GM21360 (cell line): ENCODE data around the gene DNAJC6.
"Not testable (repeated sequence)": the region's sequence is repeated elsewhere in the genome, so short reads cannot be mapped to it uniquely, and the experiment has no call there.

Experiments used
- ATAC-seq: cut with Tn5 transposase; IDR thresholded peaks from one replicate; pipeline ENCODE4 v1.9.1; 2021; ENCODE audit warnings: mild to moderate bottlenecking, moderate library complexity; ENCODE audit not compliant: unreplicated experiment

DNAJC6 gene

DNA sequence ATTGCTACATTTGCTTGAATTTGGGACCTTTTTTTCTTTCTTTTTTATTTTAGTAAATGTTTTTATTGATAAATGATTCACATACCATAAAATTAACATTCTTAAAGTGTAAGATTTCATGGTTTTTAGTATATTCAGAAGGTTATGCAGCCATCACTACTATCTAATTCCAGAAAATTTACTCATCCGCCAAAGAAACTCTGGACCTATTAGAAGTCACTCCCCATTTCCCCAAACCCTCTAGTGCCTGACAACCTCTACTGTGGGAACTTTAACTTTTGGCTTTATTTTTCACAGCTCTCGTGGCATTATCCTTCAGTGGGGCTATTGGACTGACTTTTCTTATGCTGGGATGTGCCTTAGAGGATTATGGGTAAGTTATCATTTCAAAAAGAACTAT, 115.7 kb downstream of the DNAJC6 start:
- no peak for ATAC-seq

DNA sequence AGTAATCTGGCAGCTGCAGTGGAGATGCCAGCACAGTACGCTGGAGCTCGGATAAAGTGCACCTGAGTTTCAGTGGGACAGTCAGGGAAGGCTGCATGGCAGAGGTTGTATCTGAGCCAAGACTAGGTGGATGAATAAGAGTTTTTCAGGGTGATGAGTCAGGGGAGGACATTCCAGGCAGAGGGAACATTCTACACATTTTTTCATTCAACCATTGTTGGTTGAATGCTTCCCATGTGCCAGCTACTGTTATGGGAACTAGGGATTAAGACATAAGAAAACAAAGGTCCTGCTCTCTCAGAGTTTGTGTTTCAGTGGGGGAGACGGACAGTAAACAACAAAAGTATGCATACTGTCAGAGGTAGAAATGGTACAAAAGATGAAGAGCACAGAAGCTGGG, 116.4 kb downstream of the DNAJC6 start:
- no peak for ATAC-seq

DNA sequence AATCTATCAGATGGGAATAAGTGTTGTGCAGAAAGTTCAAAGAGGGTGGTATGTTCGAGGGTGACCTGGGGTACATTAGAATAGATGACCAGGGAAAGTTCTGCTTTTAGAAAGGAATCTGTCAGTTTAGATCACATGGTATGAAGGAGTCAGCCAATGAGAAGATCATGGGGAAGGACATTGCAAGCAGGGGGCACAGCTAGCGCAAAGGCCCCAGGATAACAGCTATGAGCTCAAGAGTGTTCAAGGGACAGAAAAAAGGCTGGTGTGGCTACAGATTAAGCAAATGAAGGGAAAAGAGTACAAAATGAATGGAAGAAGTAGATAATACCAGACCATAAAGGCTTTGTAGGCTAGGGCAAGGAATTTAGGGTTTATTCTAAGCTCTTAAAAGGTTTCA, 119.7 kb downstream of the DNAJC6 start:
- ATAC-seq: no peak

DNA sequence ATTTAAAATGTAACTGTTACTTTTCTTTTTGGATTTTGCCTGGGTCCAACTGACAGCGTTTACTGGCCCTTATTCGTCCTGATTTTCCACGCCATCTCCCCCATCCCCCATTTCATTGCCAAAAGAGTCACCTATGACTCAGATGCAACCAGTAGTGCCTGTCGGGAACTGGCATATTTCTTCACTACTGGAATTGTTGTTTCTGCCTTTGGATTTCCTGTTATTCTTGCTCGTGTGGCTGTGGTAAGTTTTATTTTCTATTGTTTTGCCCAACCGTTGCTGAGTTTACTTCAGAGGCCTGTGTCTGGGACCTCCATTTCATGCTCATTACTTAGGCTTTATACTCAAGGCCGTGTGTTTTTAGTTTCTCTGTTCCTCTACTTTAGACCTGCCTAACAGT, 120.5 kb downstream of the DNAJC6 start:
- ATAC-seq: no peak

DNA sequence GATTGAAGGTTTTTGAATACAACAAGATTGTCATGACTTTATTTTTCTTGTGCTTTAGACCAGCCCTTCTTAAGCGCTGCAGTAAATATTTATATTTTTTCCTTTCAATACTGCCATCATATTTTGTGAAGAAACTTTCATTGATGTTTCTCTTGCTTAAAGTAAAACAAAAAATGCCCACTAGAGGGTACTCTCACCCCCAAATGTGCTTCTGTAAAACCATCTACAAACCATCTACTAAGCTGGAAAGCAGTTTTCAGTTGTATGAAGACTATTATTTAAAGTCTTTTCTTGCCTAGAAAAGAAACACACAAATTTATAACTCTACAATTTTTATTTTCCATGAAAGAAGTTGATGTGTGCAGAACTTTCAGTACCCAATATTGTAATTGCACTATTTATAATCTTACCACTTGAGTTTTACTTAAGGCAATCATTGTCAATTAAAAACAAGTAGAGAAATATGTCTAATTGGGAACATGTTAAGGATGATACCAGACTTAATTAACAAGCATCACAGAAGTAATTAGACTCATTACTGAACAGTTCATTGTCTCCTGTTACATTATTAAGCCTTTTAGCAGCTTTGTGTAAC, 121.9 kb downstream of the DNAJC6 start:
- no peak for ATAC-seq

DNA sequence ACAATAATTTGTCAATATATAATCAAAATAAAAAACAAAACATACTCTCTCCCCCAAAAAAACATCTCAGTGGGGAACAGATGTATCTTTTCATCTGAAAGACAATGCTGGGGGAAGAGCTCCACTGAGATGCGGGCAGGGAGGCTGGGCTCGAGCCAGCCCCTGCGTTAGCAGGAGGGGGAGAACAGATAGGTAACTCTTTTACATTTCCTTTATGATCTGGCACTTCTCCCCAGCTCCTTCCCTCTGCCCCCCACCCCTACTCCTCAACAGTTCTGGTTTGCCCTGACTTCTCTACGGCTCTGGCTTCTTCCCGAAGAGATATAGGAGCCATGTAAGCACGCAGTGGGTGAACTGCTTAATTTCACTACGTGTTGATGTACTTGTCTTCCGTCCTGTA, 123.6 kb downstream of the DNAJC6 start:
- no peak for ATAC-seq

DNA sequence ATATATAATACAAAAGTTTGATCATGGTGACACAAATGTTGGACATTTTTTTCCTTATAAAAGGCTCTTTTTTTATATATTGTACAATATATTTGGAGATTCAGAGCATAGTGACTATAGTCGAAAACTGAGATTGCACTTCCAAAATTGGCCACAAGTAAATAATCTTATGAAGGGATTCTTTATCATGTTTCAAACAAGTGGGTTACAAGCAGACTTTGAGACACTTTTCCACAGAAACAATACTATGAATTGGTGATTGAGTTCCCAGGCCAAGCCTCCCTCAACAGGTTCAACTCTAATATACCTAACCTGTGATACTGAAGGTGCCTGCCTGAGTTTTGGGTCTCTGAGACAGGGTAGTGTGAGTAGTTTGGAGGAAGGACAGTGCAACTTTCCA, 124.9 kb downstream of the DNAJC6 start:
- no peak for ATAC-seq

DNA sequence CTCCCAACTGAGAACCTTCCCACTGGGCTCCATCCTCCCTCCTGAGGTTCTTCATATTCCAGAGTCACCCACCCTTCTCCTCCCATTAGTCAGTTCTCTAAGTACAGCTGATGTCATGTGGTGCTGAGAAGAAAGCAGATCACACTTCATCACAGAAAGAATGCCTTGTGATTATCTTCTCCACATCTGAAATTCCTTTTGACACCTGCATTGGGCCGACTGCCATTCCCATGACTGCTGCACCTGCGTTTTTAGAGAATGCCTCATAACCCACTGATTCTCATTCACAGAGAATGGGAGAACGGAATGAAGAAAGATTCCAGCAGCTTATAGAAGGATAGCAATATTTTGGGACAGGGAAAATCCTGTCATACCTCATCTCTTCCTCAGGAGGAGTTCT, 125.4 kb downstream of the DNAJC6 start:
- ATAC-seq: no peak

DNA sequence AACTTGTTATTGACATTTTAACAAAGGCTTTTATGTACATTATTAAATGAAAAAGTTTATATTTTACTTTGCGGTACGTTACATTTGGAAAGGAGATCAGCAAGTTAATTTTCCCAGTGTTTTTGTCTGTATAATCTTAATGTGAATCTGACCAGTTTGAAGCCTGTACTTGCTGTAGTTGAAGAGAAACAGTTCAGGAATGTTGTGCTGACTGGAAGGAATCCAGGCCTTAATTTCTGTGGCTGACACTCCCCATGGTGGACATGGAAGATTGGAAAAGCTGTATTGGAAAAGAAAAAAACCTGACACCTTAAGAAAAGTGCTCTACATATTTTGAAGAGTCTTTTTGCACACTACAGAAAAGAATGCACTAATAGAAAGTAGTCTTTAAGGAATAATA, 126.6 kb downstream of the DNAJC6 start:
- no peak for ATAC-seq

DNA sequence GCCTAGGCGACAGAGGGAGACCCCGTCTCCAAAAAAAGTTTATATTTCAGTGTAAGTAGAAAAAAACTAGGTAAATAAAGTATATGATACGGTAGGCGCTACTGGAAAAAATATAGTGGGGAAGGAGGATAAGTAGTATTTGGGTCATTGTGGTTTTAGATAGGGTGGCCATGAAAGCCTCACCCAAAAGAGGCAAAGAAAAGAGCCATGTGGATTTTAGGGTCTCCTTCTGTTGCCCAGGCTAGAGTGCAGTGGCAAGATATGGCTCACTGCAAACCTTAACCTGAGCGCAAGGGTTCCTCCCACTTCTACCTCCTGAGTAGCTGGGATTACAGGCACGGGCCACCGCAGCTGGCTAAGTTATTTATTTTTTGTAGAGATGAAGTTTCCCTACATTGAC, 128.3 kb downstream of the DNAJC6 start:
- ATAC-seq: no peak

DNA sequence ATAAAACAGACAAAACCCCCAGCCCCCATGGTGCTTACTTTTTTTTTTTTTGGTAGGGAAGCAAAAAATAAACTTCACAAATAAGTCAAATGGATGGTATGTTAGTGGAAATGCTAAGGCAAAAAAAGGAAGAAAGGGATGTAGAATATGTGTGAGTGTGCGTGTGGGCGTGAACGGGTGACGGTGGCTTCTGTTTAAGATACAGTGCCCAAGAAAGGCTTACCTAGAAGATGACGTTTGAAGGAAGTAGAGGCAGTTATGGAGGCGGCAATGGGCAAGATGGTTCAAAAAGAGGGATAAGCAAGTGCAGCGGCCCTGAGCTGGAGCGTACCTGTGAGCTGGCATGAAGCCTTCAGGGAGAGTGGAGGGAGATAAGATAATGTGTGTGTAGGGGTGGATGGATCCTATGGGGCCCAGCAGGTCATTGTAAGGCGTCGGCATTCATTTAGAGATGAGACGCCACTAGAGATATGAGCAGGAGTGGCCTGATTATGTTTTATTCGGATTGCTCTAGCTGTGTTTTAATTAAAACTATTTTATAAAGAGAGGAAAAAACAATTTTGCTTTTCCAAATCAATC, 131.1 kb downstream of the DNAJC6 start:
- ATAC-seq: no peak

DNA sequence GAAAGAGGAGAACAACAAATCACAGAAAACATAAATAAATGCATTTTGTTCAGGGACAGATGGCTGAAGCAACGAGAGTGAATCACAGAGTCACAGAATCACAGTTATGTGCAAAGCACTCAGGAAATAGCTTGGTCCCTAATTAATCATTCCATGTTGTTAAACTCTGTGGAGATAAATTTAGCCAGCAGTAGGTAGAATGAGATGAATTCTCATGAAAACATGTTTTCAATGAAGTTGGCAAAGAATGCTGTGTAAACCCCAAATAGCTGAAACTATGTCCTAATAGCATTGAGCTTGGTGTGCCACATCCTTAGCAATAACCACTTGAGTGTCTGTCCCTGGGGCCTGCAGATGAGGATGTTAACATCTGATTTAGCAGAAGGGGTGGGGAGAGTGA, 131.6 kb downstream of the DNAJC6 start:
- ATAC-seq: no peak

DNA sequence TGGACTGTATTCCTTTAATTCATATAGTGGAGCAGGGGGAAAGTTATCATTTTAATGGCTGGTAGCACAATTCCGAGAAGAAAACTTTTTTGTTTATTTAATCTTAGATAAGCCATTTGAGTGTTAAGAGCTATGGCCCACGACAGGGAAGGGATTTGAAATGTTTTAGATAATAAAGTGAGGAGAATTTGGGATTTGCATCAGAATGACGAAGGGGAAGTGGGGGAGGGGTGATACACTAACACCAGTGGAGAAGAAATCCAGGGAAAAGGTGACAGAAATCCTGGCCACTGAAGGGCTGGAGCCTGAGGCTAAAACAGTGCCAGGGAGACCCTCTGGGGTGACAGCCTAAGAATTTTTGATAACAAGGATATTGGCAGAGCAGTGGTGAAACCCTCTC, 132.1 kb downstream of the DNAJC6 start:
- no peak for ATAC-seq

DNA sequence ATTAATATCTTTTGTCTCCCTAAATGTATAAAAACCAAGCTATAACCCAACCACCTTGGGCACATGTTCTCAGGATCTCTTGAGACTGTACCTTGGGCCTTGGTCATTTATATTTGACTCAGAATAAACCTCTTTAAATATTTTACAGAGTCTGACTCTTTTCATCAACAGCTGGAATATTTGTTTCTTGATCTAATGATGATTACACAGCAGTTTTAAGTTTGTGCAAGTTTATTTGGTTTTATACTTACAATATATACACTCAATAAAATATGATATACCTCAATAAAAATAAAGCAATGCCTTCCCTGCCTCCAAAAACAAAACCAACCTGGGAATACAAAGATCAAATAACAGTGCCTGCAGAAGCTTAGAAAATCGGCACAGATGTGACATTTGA, 133.1 kb downstream of the DNAJC6 start:
- ATAC-seq: no peak

DNA sequence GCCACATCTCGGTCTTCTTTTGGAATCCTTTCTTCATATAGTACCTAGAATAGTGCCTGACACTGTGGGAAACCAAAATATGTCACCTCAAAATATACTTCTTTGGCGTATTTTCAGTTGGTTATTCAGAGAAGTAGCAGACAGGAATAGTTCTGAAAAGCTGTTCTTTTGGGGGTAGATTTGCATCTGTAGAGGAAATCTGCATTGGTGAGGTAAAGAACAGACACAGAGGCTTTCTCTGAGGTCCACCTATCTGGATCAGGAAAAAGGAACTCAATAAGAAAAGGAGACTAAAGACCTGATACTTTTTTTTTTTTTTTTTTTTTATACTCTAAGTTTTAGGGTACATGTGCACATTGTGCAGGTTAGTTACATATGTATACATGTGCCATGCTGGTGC, 134.3 kb downstream of the DNAJC6 start:
- no peak for ATAC-seq

DNA sequence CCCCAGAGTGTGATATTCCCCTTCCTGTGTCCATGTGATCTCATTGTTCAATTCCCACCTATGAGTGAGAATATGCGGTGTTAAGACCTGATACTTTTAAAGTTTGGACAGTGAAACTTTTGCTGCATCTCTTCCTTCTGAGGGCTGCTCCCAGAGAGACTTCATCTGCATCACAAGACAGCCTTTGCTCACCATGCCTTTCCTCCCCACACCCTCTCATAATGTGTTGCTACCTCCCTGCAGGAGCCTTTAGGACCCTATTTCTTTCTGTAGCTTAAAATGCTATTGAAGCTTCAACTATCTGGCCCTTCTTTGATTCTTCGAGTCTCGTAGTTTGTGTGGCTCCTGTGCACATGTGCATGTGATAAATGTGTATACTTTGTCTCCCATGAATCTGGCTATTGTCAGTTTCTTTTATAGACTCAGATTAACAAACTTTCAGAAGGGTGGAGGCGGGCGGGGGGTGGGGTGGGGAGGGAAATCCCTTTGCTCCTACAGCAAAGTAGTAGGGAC, 134.8 kb downstream of the DNAJC6 start:
- no peak for ATAC-seq

DNA sequence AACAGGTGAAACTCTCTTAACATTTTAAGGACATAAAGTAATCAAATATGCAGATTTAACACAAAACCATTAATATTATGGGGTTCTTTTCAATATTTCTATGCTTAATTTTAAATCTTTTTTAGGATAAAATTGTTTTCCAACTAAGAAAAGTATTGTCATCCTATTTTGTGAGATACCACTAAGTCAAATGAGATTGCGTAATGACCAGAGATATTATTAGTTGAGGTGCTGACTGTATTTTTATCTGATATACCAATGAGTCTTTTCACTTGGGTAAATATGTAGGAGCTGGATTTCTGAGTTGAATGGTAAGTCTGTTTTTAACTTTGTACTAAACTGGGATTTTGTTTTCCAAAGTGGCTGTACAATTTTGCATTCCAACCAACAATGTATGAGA, 136.5 kb downstream of the DNAJC6 start:
- ATAC-seq: no peak

DNA sequence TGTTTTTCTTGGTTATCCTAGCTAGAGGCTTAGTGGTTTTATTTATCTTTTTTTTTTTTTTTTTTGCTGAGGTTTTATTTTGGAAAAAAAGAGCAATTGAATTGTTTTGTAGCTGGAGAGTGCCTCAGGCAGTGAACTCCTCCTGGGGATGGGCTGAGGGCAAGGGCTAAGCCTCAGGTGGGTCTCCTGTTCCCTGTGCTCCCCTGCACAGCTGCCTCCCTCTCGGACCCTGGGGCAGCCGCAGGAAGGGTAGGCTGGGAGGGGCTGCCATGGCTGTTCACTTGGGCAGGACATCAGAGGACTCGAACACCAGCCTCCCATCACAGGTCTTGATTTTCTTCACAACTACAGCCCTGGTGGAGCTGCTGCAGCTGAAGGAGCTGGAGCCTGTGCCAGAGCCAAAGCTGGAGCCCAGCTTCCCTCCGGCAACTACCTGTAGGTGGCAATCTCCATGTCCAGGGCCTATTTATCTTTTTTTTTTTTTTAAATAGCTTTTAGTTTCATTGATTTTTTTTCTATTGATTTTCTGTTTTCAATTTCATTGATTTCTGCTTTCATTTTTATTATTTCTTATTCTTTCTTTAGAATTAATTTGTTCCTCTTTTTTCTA, 140.0 kb downstream of the DNAJC6 start:
- ATAC-seq: no peak

DNA sequence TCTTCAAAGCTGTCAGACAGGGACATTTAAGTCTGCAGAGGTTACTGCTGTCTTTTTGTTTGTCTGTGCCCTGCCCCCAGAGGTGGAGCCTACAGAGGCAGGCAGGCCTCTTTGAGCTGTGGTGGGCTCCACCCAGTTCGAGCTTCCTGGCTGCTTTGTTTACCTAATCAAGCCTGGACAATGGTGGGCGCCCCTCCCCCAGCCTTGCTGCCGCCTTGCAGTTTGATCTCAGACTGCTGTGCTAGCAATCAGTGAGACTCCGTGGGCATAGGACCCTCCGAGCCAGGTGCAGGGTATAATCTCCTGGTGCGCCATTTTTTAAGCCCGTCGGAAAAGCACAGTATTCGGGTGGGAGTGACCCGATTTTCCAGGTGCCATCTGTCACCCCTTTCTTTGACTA, 146.3 kb downstream of the DNAJC6 start:
- ATAC-seq: not testable (repeated sequence)

DNA sequence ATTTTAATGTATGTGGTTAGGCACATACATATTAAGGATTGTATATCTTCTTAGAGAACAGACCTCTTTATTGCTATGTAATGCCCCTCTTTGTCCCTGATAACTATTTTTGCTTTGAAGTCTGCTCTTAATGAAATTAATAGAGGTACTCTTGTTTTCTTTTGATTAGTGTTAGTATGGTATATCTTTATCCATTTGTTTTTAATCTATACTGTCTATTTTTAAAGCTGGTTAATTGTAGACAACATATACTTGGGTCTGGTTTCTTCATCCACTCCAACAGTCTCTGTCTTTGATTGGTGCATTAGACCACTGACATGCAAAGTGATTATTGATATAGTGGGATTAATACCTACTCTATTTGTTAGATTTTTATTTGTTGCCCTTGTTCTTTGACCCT, 147.1 kb downstream of the DNAJC6 start:
- no peak for ATAC-seq

DNA sequence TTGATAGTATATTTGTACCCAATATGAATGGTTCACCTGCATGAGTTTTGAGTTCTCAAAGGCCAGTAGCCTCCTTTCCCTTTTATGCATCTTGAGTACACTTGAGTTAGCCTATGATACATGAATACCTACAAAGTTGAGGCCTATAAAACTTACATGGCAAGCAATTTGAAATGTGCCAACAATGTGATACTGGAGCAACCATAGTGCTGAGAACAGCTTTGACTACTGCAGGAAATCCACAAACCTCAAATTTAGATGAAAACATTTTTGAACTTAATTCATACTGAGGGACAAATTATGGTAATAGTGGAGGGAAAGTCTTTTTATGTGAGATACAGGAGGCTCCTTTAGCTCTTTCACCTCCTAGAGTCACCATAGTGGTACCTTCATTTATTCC, 148.5 kb downstream of the DNAJC6 start:
- no peak for ATAC-seq

DNA sequence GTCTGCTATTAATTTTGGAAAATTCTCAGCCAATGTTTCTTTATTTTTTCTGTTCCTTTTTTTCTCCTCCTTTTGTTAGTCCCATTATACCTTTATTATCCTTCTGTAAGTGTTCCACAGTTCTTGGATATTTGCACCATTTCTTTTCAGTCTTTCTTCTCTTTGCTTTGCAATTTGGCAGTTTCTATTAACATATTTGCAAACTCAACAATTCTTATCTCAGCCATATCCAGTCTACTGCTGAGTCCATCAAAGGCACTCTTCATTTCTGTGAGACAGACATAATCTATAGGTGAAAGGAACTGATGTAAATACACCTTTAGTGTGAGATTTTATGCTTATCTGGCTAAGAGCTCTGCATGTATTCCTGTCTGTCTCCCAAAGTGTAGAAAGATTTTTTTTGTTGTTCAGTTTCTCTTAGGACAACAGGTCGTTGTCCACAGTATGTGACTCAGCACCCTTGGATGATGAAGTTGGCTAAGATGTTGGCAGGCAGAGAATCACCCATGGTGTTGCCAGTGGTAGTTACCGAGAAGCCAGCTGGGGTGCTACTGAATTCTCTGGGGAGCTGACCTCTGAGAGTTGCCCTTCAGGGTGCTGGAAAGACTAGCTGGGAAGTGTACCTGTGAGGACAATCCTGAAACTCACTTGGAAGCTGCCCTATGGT, 149.5 kb downstream of the DNAJC6 start:
- ATAC-seq: peak; percentile 7
